BJ (cell line): ENCODE data around the gene KLHL1. TPM values are rescaled to one million over a fixed set of nuclear protein-coding genes. Genes with fewer than 3 reads are reported as not detected.

Source experiments
- CTCF ChIA-PET: fragments of 350-600 bp; formaldehyde crosslinking; extraction: SDS; loops from one replicate; lab custom pipeline; 2021; ENCODE audit warnings: antibody characterized with exemption, inconsistent platforms; lab: Yijun Ruan, JAX
- POLR2A ChIA-PET: fragments of 300-600 bp; sonication (Branson Sonifier 250); formaldehyde crosslinking; extraction: SDS; loops from one replicate; lab custom pipeline; 2021; ENCODE audit warnings: antibody characterized with exemption; lab: Charles Lee
- DNase-seq: peaks from one replicate; pipeline ENCODE4 v3.0.0-alpha.2; 2011; ENCODE audit warnings: low read depth
- H3K27me3 ChIP-seq: 2 replicates; pipeline ENCODE4 v1.6.0; 2011; ENCODE audit warnings: low read length; ENCODE audit not compliant: control insufficient read depth, insufficient read depth
- H3K36me3 ChIP-seq: 2 replicates; pipeline ENCODE4 v1.5.1; 2011; ENCODE audit warnings: low read length; ENCODE audit not compliant: control insufficient read depth, insufficient read depth
- H3K4me3 ChIP-seq: 2 replicates; pipeline ENCODE4 v1.5.1; 2011; ENCODE audit warnings: low read depth, mild to moderate bottlenecking, control low read depth, low read length
- CTCF ChIP-seq: IDR thresholded peaks from 2 replicates; pipeline ENCODE4 v1.5.1; 2011; ENCODE audit warnings: low read depth, mild to moderate bottlenecking, control low read depth, inconsistent platforms, low read length, moderate library complexity; ENCODE audit not compliant: insufficient read depth
- polyA plus RNA-seq: library from polyadenylated mRNA; depleted of rRNA; stranded (reverse); fragments of >200 nt; gene quantifications from 2 replicates; pipeline ENCODE4 v1.2.3, GENCODE V29; 2011

Gene KLHL1
- polyA plus RNA-seq, 1 experiment: not detected

GRCh38 chr13:69828527-69828926, 279.7 kb downstream of the KLHL1 start:
- Histone ChIP-seq H3K36me3 (no peaks in the 10 kb centered on the region), H3K4me3 (no peak overlapping the region), H3K27me3 (no peaks in the 10 kb centered on the region)
- ChIA-PET CTCF (no interaction called here), POLR2A (no interaction called here)
- no peak for DNase-seq
- no peak for TF ChIP-seq CTCF

GRCh38 chr13:69820180-69820579, 288.1 kb downstream of the KLHL1 start:
- Histone ChIP-seq H3K27me3 (no peaks in the 10 kb centered on the region), H3K36me3 (no peaks in the 10 kb centered on the region), H3K4me3 (no peak overlapping the region)
- DNase-seq: no peak
- ChIA-PET POLR2A (no interaction called here), CTCF (no interaction called here)
- TF ChIP-seq CTCF: no peak

GRCh38 chr13:69817333-69817869, 290.9 kb downstream of the KLHL1 start:
- Histone ChIP-seq H3K4me3 (no peak overlapping the region), H3K27me3 (no peaks in the 10 kb centered on the region), H3K36me3 (no peaks in the 10 kb centered on the region)
- CTCF ChIA-PET: no interaction called here
- POLR2A ChIA-PET: no interaction called here
- TF ChIP-seq CTCF: no peak
- no peak for DNase-seq

GRCh38 chr13:69809152-69809551, 299.1 kb downstream of the KLHL1 start:
- no peak for TF ChIP-seq CTCF
- DNase-seq: no peak
- H3K27me3 ChIP-seq: no peaks in the 10 kb centered on the region
- ChIA-PET POLR2A (no interaction called here), CTCF (no interaction called here)
- no peak overlapping the region for H3K4me3 ChIP-seq
- no peaks in the 10 kb centered on the region for H3K36me3 ChIP-seq

- Histone ChIP-seq H3K27me3 (no peaks in the 10 kb centered on the region), H3K4me3 (no peak overlapping the region), H3K36me3 (no peaks in the 10 kb centered on the region)
- ChIA-PET POLR2A (no interaction called here), CTCF (no interaction called here)
- no peak for TF ChIP-seq CTCF
- no peak for DNase-seq
Observed at GRCh38 chr13:69796256-69796655, 312.0 kb downstream of the KLHL1 start.
